Measurements from ENCODE around the gene TMEFF1. TPM values are rescaled to one million over a fixed set of nuclear protein-coding genes. Genes with fewer than 3 reads are reported as not detected.

The TMEFF1 gene
- total RNA-seq, 2 donors from 2014 or later: 1.7 to 2.7 TPM

GRCh38 chr9:100561256-100561655 lies 88.3 kb downstream of the TMEFF1 start:
- Histone ChIP-seq H3K27ac (no peak overlapping the region), H3K27me3 (replicated peaks; ENCODE audit: insufficient read depth) (no peaks in the 10 kb centered on the region), H3K4me3 (no peak overlapping the region), H3K36me3 (no peaks in the 10 kb centered on the region), H3K4me1 (replicated peaks) (no peaks in the 10 kb centered on the region), H3K9me3 (no peaks in the 10 kb centered on the region)
- intact Hi-C loops (cut with DNase I): no loop called here
- WGBS: 52% methylated on average over 3 of the region's 3 CpGs
- DNase-seq (ENCODE audit: low spot score): no peak
- TF ChIP-seq CTCF (IDR thresholded peaks at IDR 0.05) (no peak), POLR2A (IDR thresholded peaks at IDR 0.05) (no peak), POLR2AphosphoS5 (IDR thresholded peaks at IDR 0.05) (no peak)

- H3K9me3 ChIP-seq: no peaks in the 10 kb centered on the region
- H3K4me1 ChIP-seq (replicated peaks): no peaks in the 10 kb centered on the region
- DNase-seq (ENCODE audit: low spot score): no peak
- no peaks in the 10 kb centered on the region for H3K27me3 ChIP-seq (replicated peaks; ENCODE audit: insufficient read depth)
- TF ChIP-seq POLR2A (IDR thresholded peaks at IDR 0.05): no peak
- TF ChIP-seq POLR2AphosphoS5 (IDR thresholded peaks at IDR 0.05): no peak
- TF ChIP-seq CTCF (IDR thresholded peaks at IDR 0.05): no peak
- H3K36me3 ChIP-seq: no peaks in the 10 kb centered on the region
- no peak overlapping the region for H3K4me3 ChIP-seq
- no peak overlapping the region for H3K27ac ChIP-seq
- WGBS: 75% methylated on average over 3 of the region's 3 CpGs
- intact Hi-C loops (cut with DNase I): no loop called here
Observed at GRCh38 chr9:100567856-100568255, 94.9 kb downstream of the TMEFF1 start.

GRCh38 chr9:100573655-100574260 lies 100.8 kb downstream of the TMEFF1 start:
- no peak for DNase-seq (ENCODE audit: low spot score)
- H3K27me3 ChIP-seq (replicated peaks; ENCODE audit: insufficient read depth): no peaks in the 10 kb centered on the region
- H3K9me3 ChIP-seq: no peaks in the 10 kb centered on the region
- H3K36me3 ChIP-seq: no peaks in the 10 kb centered on the region
- H3K27ac ChIP-seq: no peak overlapping the region
- intact Hi-C loops (cut with DNase I): no loop called here
- no peak for TF ChIP-seq POLR2A (IDR thresholded peaks at IDR 0.05)
- TF ChIP-seq CTCF (IDR thresholded peaks at IDR 0.05): no peak
- no peak for TF ChIP-seq POLR2AphosphoS5 (IDR thresholded peaks at IDR 0.05)
- 93% methylated on average over 3 of the region's 3 CpGs for WGBS
- no peak overlapping the region for H3K4me3 ChIP-seq
- H3K4me1 ChIP-seq (replicated peaks): no peaks in the 10 kb centered on the region

GRCh38 chr9:100575006-100575405 lies 102.1 kb downstream of the TMEFF1 start:
- Histone ChIP-seq H3K9me3 (no peaks in the 10 kb centered on the region), H3K27ac (no peak overlapping the region), H3K36me3 (no peaks in the 10 kb centered on the region), H3K4me3 (no peak overlapping the region), H3K27me3 (replicated peaks; ENCODE audit: insufficient read depth) (no peaks in the 10 kb centered on the region), H3K4me1 (replicated peaks) (no peaks in the 10 kb centered on the region)
- 92% methylated on average over 4 of the region's 4 CpGs for WGBS
- no peak for DNase-seq (ENCODE audit: low spot score)
- intact Hi-C loops (cut with DNase I): no loop called here
- TF ChIP-seq POLR2AphosphoS5 (IDR thresholded peaks at IDR 0.05) (no peak), CTCF (IDR thresholded peaks at IDR 0.05) (no peak), POLR2A (IDR thresholded peaks at IDR 0.05) (no peak)

GRCh38 chr9:100575765-100576386 lies 102.9 kb downstream of the TMEFF1 start:
- no peaks in the 10 kb centered on the region for H3K36me3 ChIP-seq
- no peak overlapping the region for H3K4me3 ChIP-seq
- H3K9me3 ChIP-seq: no peaks in the 10 kb centered on the region
- H3K27ac ChIP-seq: no peak overlapping the region
- no peak for TF ChIP-seq CTCF (IDR thresholded peaks at IDR 0.05)
- TF ChIP-seq POLR2A (IDR thresholded peaks at IDR 0.05): no peak
- no peak for TF ChIP-seq POLR2AphosphoS5 (IDR thresholded peaks at IDR 0.05)
- intact Hi-C loops (cut with DNase I): no loop called here
- 81% methylated on average over 2 of the region's 2 CpGs for WGBS
- H3K27me3 ChIP-seq (replicated peaks; ENCODE audit: insufficient read depth): no peaks in the 10 kb centered on the region
- DNase-seq (ENCODE audit: low spot score): no peak
- H3K4me1 ChIP-seq (replicated peaks): no peaks in the 10 kb centered on the region

Data from prostate gland (tissue), 2 donors.